ENCODE results near the gene DERA.

GRCh38 chr12:15928870-15929571 lies 17.9 kb downstream of the DERA start:
- no peak for TF ChIP-seq CTCF (IDR thresholded peaks at IDR 0.05)
- no peak for TF ChIP-seq POLR2A (IDR thresholded peaks at IDR 0.05)
